Heart right ventricle (tissue), 16 donors: ENCODE results near the gene NAT8. TPM values are rescaled to one million over a fixed set of nuclear protein-coding genes. Genes with fewer than 3 reads are reported as not detected.
"Not testable (repeated sequence)": the region's sequence is repeated elsewhere in the genome, so short reads cannot be mapped to it uniquely, and the experiment has no call there.

ENCODE experiments used
- ATAC-seq, 8 donors: fragments of 200-7000 bp; cut with Tn5 transposase; one replicate each; pipeline ENCODE4 v1.9.1; 2020; ENCODE audit warnings: mild to moderate bottlenecking in 8 of 8, moderate library complexity in 8 of 8, moderate number of reproducible peaks in 1 of 8
- DNase-seq, 2 donors: peaks; one replicate each; pipeline ENCODE4 v3.0.0-alpha.2; 2020
- H3K27ac ChIP-seq, 10 donors: fragments of 200-600 bp; sonication (generic) in 2 of 10; one replicate each; pipeline versions ENCODE4 v1.5.0 to v1.8.0; 2020 to 2022; ENCODE audit warnings: mild to moderate bottlenecking in 3 of 10
- H3K27me3 ChIP-seq, 7 donors: fragments of 200-600 bp; one replicate each; pipeline ENCODE4 v1.8.0; 2021 to 2022; ENCODE audit warnings: mild to moderate bottlenecking in 2 of 7
- H3K36me3 ChIP-seq, 9 donors: fragments of 200-600 bp; sonication (generic) in 1 of 9; one replicate each; pipeline versions ENCODE4 v1.5.0 to v1.8.0; 2020 to 2022; ENCODE audit warnings: mild to moderate bottlenecking in 2 of 9
- H3K4me1 ChIP-seq, 9 donors: fragments of 200-600 bp; sonication (generic) in 1 of 9; one replicate each; pipeline versions ENCODE4 v1.5.0 to v1.8.0; 2020 to 2022; ENCODE audit warnings: mild to moderate bottlenecking in 4 of 9
- H3K4me3 ChIP-seq, 10 donors: fragments of 200-600 bp; sonication (generic) in 2 of 10; one replicate each; pipeline versions ENCODE4 v1.5.0 to v1.8.0; 2020 to 2022; ENCODE audit warnings: mild to moderate bottlenecking in 7 of 10, moderate library complexity in 2 of 10
- H3K9me3 ChIP-seq, 11 donors: fragments of 200-600 bp in 10 of 11; sonication (generic) in 2 of 11; one replicate each; pipeline versions ENCODE4 v1.5.0 to v1.8.0; 2013 to 2022; ENCODE audit warnings: mild to moderate bottlenecking in 2 of 11, control low read depth in 1 of 11, moderate library complexity in 1 of 11
- CTCF ChIP-seq, 9 donors: fragments of 200-600 bp; sonication (generic) in 2 of 9; IDR thresholded peaks; one replicate each; pipeline versions ENCODE4 v1.5.0 to v1.8.0; 2021 to 2022; ENCODE audit warnings: antibody characterized with exemption in 9 of 9, mild to moderate bottlenecking in 5 of 9, moderate library complexity in 1 of 9
- WGBS, 2 donors: extraction: QIAGEN DNeasy Blood & Tissue Kit; methylation state at CpG; one replicate each; pipeline ENCODE4 v1.1.7; 2013; ENCODE audit warnings: inconsistent platforms in 1 of 2; 5-methylcytosine and 5-hydroxymethylcytosine counted together
- intact Hi-C, 10 donors: fragments of 100-400 bp; cut with DNase I; formaldehyde crosslinking; loops; one replicate each; pipeline versions ENCODE4 v1.11.1 to v1.14.2; 2022
- polyA plus RNA-seq, 2 donors: library from polyadenylated mRNA; stranded (reverse); fragments of 200-250 nt; gene quantifications; one replicate each; pipeline ENCODE4 v1.2.3, GENCODE V29; 2013
- total RNA-seq, 10 donors: library from RNA; stranded (reverse); fragmentation: NEBNext Ultra II Directional in 3 of 10; extraction: Animal tissue kit (Norgen Biotek cat#: 25700) in 3 of 10; gene quantifications; one replicate each; pipeline versions ENCODE4 v1.2.1 to v1.2.4, GENCODE V29; 2021 to 2023
- donor health status: Arrhythmogenic right ventricular cardiomyopathy.
- donor health status: ischemic (EF 13 %, LVEDD 7.1; RV severe dilation, severe dysfunction).
- donor health status: healthy with polysubstance abuse.
- donor health status: DM: no; HTN: yes; CAD: no.
- donor health status: DM: no; HTN: no; CAD: no.
- donor health status: ischemic (EF 25% LVEDD 6.9; RV normal size, moderate dysfunction).
- donor health status: ischemic (EF 25% LVEDD 5.7; RV mildly dilated, moderate dysfunction).
- donor health status: healthy.
- donor health status: DM: yes; HTN: yes; CAD: no.
- donor health status: Ischemic cardiomyopathy.
- donor health status: ischemic (EF 35%, LVEDD 5.7; RV mildly dilated, moderate dysfunction).
- donor health status: nonischemic (EF 11% LVEDD 7.7; RV severe dilation, severe dysfunction).
- donor health status: DM: yes; HTN: yes; CAD: no.
- donor health status: PGD.
- donor health status: ischemic (EF 29% LVEDD 5.4; RV normal size, mild dysfunction).
- donor health status: nonischemic (EF 23%, LVEDD 6.1; RV moderate dilation, normal function).

The NAT8 gene
- total and polyA plus RNA-seq, 12 donors, result not detected

- H3K27me3 ChIP-seq, H3K27ac ChIP-seq, H3K9me3 ChIP-seq, H3K4me1 ChIP-seq, H3K4me3 ChIP-seq, H3K36me3 ChIP-seq, DNase-seq: not testable (repeated sequence)
- peak in 7 of 8 donors; percentile 34 to 73 (median 55) for ATAC-seq
- WGBS, 2 donors, result 49 to 52% methylated on average over 7 to 9 of the region's 9 CpGs
- peak in 4 of 9 donors; percentile 24 to 42 (median 28) for TF ChIP-seq CTCF (IDR thresholded peaks at IDR 0.05)
- intact Hi-C loops, result loop anchor here in 1 of 10 donors (5.0 kb wide), 1 partner anchor 58 kb away; no protein-coding TSS in a partner anchor
Measured at GRCh38 chr2:73684905-73685304, 42.7 kb upstream of the NAT8 start.

GRCh38 chr2:73684325-73684724, 42.1 kb upstream of the NAT8 start:
- 74 to 75% methylated on average over 1 of the region's 1 CpG for WGBS, 2 donors
- not testable (repeated sequence) for H3K36me3 ChIP-seq, ATAC-seq, H3K9me3 ChIP-seq, DNase-seq, H3K4me1 ChIP-seq, H3K27me3 ChIP-seq, H3K4me3 ChIP-seq, H3K27ac ChIP-seq
- intact Hi-C loops, result loop anchor here in 1 of 10 donors (5.0 kb wide), 1 partner anchor 57 kb away; no protein-coding TSS in a partner anchor

GRCh38 chr2:73679951-73680571, 37.8 kb upstream of the NAT8 start:
- peak in 1 of 2 donors; percentile 41 for DNase-seq
- not testable (repeated sequence) for H3K36me3 ChIP-seq, H3K9me3 ChIP-seq, H3K4me3 ChIP-seq, H3K27ac ChIP-seq, H3K27me3 ChIP-seq
- peaks cover 0 to 13% (median 0%) of the 10 kb centered on the region in 9 donors for H3K4me1 ChIP-seq
- ATAC-seq, result peak in 7 of 8 donors; percentile 38 to 61 (median 46)
- WGBS, 2 donors, result 23 to 25% methylated on average over 5 of the region's 5 CpGs
- intact Hi-C loops, result loop anchor here in 1 of 10 donors (5.0 kb wide), 1 partner anchor 53 kb away; no protein-coding TSS in a partner anchor
- peak; percentile 32 to 71 (median 53) for TF ChIP-seq CTCF (IDR thresholded peaks at IDR 0.05)

GRCh38 chr2:73679237-73679636, 37.0 kb upstream of the NAT8 start:
- ATAC-seq, H3K9me3 ChIP-seq, H3K36me3 ChIP-seq, H3K27ac ChIP-seq, DNase-seq, H3K27me3 ChIP-seq, intact Hi-C loops, H3K4me3 ChIP-seq: not testable (repeated sequence)
- 78 to 87% methylated on average over 2 of the region's 2 CpGs for WGBS, 2 donors
- H3K4me1 ChIP-seq, result peaks cover 0 to 13% (median 0%) of the 10 kb centered on the region in 9 donors

GRCh38 chr2:73678008-73678407, 35.8 kb upstream of the NAT8 start:
- H3K9me3 ChIP-seq, H3K4me3 ChIP-seq, DNase-seq, H3K27me3 ChIP-seq, H3K36me3 ChIP-seq, intact Hi-C loops: not testable (repeated sequence)
- Histone ChIP-seq H3K27ac (peak overlapping the region in 1 of 10 donors; percentile 11), H3K4me1 (peaks cover 0 to 13% (median 0%) of the 10 kb centered on the region in 9 donors)
- 29 to 55% methylated on average over 2 of the region's 2 CpGs for WGBS, 2 donors
- ATAC-seq, result peak in 4 of 8 donors; percentile 44 to 70 (median 48)

- not testable (repeated sequence) for DNase-seq
Measured at GRCh38 chr2:73676211-73676610, 34.0 kb upstream of the NAT8 start.

GRCh38 chr2:73674696-73675157, 32.5 kb upstream of the NAT8 start:
- H3K4me1 ChIP-seq, result peaks cover 0 to 13% (median 0%) of the 10 kb centered on the region in 9 donors
- WGBS, 2 donors, result 45 to 48% methylated on average over 1 of the region's 1 CpG
- H3K27ac ChIP-seq, ATAC-seq, H3K36me3 ChIP-seq, H3K27me3 ChIP-seq, DNase-seq, H3K4me3 ChIP-seq, intact Hi-C loops, H3K9me3 ChIP-seq: not testable (repeated sequence)

More at GRCh38 chr2:73676211-73676610, 34.0 kb upstream of the NAT8 start:
- H3K4me3 ChIP-seq, intact Hi-C loops, H3K27ac ChIP-seq, H3K9me3 ChIP-seq, ATAC-seq, H3K36me3 ChIP-seq, H3K27me3 ChIP-seq: not testable (repeated sequence)
- H3K4me1 ChIP-seq, result peaks cover 0 to 13% (median 0%) of the 10 kb centered on the region in 9 donors
- 65 to 70% methylated on average over 5 to 6 of the region's 6 CpGs for WGBS, 2 donors

GRCh38 chr2:73669976-73670375, 27.8 kb upstream of the NAT8 start:
- intact Hi-C loops, DNase-seq, H3K4me1 ChIP-seq, H3K4me3 ChIP-seq, H3K36me3 ChIP-seq, H3K9me3 ChIP-seq, ATAC-seq, H3K27me3 ChIP-seq, H3K27ac ChIP-seq: not testable (repeated sequence)
- 81 to 86% methylated on average over 6 of the region's 6 CpGs for WGBS, 2 donors

GRCh38 chr2:73667239-73667638, 25.0 kb upstream of the NAT8 start:
- H3K27ac ChIP-seq, H3K36me3 ChIP-seq, H3K9me3 ChIP-seq, H3K27me3 ChIP-seq, DNase-seq, ATAC-seq, H3K4me3 ChIP-seq, H3K4me1 ChIP-seq, intact Hi-C loops: not testable (repeated sequence)
- 80 to 92% methylated on average over 3 of the region's 3 CpGs for WGBS, 2 donors
